ENCODE results near the gene PARD3. TPM values are rescaled to one million over a fixed set of nuclear protein-coding genes. Genes with fewer than 3 reads are reported as not detected.

PARD3 gene
- total and polyA plus RNA-seq, 10 of the 15 experiments (the other 5 are each of a cell fraction or from before 2014, with no cell fraction given) = 2.6 to 43.1 (median 13.9) TPM

- TF ChIP-seq CUX1 (IDR thresholded peaks at IDR 0.05; ENCODE audit: insufficient replicate concordance, low read depth, low read length) = no peak
- no peak for TF ChIP-seq SMARCA5 (IDR thresholded peaks at IDR 0.05)
- no peak for TF ChIP-seq ZZZ3 (IDR thresholded peaks at IDR 0.05; ENCODE audit: control insufficient read depth, insufficient read length, low read depth)
- TF ChIP-seq MYB (IDR thresholded peaks at IDR 0.05; ENCODE audit: borderline replicate concordance, low read depth, low read length) = no peak
- TF ChIP-seq POLR2AphosphoS2 (IDR thresholded peaks at IDR 0.05; ENCODE audit: low read depth, low read length) = no peak
- no peak for TF ChIP-seq MAX (IDR thresholded peaks at IDR 0.05; ENCODE audit: low read depth, low read length)
- no peak for TF ChIP-seq STAT1 (conservative IDR thresholded peaks at IDR 0.05)
- TF ChIP-seq RAD51 (IDR thresholded peaks at IDR 0.05) = no peak
- no peak for TF ChIP-seq WRNIP1 (IDR thresholded peaks at IDR 0.05; ENCODE audit: borderline replicate concordance, low read depth, low read length)
- TF ChIP-seq SMAD1 (IDR thresholded peaks at IDR 0.05; ENCODE audit: low read depth, partially characterized antibody) = no peak
- TF ChIP-seq BMI1 (IDR thresholded peaks at IDR 0.05; ENCODE audit: borderline replicate concordance) = no peak
These were observed 640.0 kb downstream of the PARD3 start (continued) for GRCh38 chr10:34175121-34175520.

All from GM12878 (cell line).